Smooth muscle cell (in vitro differentiated cells): Measurements from ENCODE around the gene CCSER1. TPM values are rescaled to one million over a fixed set of nuclear protein-coding genes. Genes with fewer than 3 reads are reported as not detected.

Experiments
- DNase-seq: peaks from one replicate; lab custom pipeline; 2025; ENCODE audit not compliant: unreplicated experiment; lab: John Stamatoyannopoulos, UW
- H2AFZ ChIP-seq: fragments of 200-600 bp; sonication (generic); 2 replicates; pipeline ENCODE4 v1.6.0; 2016; ENCODE audit warnings: antibody characterized with exemption, low read depth, mild to moderate bottlenecking
- H3F3A ChIP-seq: fragments of 200-600 bp; sonication (generic); 2 replicates; pipeline ENCODE4 v1.6.0; 2017; ENCODE audit warnings: antibody characterized with exemption, low read depth
- H3K27ac ChIP-seq: fragments of 200-600 bp; sonication (generic); 2 replicates; pipeline ENCODE4 v1.5.1; 2016; ENCODE audit warnings: low read depth, mild to moderate bottlenecking
- H3K27me3 ChIP-seq: fragments of 200-600 bp; sonication (generic); 2 replicates; pipeline ENCODE4 v1.6.1; 2016; ENCODE audit warnings: low read depth, mild to moderate bottlenecking
- H3K36me3 ChIP-seq: fragments of 200-600 bp; sonication (generic); 2 replicates; pipeline ENCODE4 v1.5.1; 2016; ENCODE audit warnings: low read depth
- H3K4me1 ChIP-seq: fragments of 200-600 bp; sonication (generic); 2 replicates; pipeline ENCODE4 v1.5.1; 2016; ENCODE audit warnings: low read depth
- H3K4me2 ChIP-seq: fragments of 200-600 bp; sonication (generic); 2 replicates; pipeline ENCODE4 v1.6.0; 2016; ENCODE audit warnings: mild to moderate bottlenecking
- H3K4me3 ChIP-seq: fragments of 200-600 bp; sonication (generic); 2 replicates; pipeline ENCODE4 v1.5.1; 2016; ENCODE audit warnings: mild to moderate bottlenecking
- H3K79me2 ChIP-seq: fragments of 200-600 bp; sonication (generic); 2 replicates; pipeline ENCODE4 v1.6.0; 2016; ENCODE audit warnings: low read depth, mild to moderate bottlenecking
- H3K9ac ChIP-seq: fragments of 200-600 bp; sonication (generic); 2 replicates; pipeline ENCODE4 v1.6.0; 2016; ENCODE audit warnings: low read depth
- H3K9me3 ChIP-seq: fragments of 200-600 bp; sonication (generic); replicated peaks from 2 replicates; pipeline ENCODE4 v1.5.1; 2016; ENCODE audit warnings: low read depth
- H4K20me1 ChIP-seq: fragments of 200-600 bp; sonication (generic); 2 replicates; pipeline ENCODE4 v1.6.0; 2016; ENCODE audit warnings: low read depth
- WGBS: methylation state at CpG from one replicate; pipeline ENCODE4 v1.1.7; 2016; ENCODE audit warnings: low lambda C conversion rate; 5-methylcytosine and 5-hydroxymethylcytosine counted together
- polyA plus RNA-seq: library from polyadenylated mRNA; unstranded; fragments of >200 nt; fragmentation: Nextera tagmentation; extraction: Ambion mirVana; gene quantifications from 2 replicates; pipeline ENCODE4 v1.2.1, GENCODE V29; 2016
- total RNA-seq: library from RNA; depleted of rRNA; stranded (reverse); fragments of >200 nt; gene quantifications from 2 replicates; pipeline ENCODE4 v1.2.3, GENCODE V29; 2014
- TF ChIP-seq, protein P1 (sequence below): fragments of 200-600 bp; sonication (generic); IDR thresholded peaks from 2 replicates; pipeline ENCODE4 v1.5.1; 2017; ENCODE audit warnings: borderline replicate concordance, mild to moderate bottlenecking, antibody characterized with exemption; ENCODE audit not compliant: insufficient read depth, poor library complexity, severe bottlenecking

The CCSER1 gene
- total and polyA plus RNA-seq, 2 experiments from 2014 or later, result 0.76 TPM; not detected in 1

GRCh38 chr4:90715242-90715641, 588.0 kb downstream of the CCSER1 start:
- H2AFZ ChIP-seq, result no peak overlapping the region
- WGBS, result 94% methylated on average over 1 of the region's 1 CpG
- H3K9me3 ChIP-seq, result no peaks in the 10 kb centered on the region
- TF ChIP-seq, protein P1, sequence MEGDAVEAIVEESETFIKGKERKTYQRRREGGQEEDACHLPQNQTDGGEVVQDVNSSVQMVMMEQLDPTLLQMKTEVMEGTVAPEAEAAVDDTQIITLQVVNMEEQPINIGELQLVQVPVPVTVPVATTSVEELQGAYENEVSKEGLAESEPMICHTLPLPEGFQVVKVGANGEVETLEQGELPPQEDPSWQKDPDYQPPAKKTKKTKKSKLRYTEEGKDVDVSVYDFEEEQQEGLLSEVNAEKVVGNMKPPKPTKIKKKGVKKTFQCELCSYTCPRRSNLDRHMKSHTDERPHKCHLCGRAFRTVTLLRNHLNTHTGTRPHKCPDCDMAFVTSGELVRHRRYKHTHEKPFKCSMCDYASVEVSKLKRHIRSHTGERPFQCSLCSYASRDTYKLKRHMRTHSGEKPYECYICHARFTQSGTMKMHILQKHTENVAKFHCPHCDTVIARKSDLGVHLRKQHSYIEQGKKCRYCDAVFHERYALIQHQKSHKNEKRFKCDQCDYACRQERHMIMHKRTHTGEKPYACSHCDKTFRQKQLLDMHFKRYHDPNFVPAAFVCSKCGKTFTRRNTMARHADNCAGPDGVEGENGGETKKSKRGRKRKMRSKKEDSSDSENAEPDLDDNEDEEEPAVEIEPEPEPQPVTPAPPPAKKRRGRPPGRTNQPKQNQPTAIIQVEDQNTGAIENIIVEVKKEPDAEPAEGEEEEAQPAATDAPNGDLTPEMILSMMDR, result no peak
- H3K4me1 ChIP-seq, result no peaks in the 10 kb centered on the region
- H3K4me2 ChIP-seq, result no peak overlapping the region
- no peaks in the 10 kb centered on the region for H3K27me3 ChIP-seq
- H3K36me3 ChIP-seq, result no peaks in the 10 kb centered on the region
- H3K79me2 ChIP-seq, result no peaks in the 10 kb centered on the region
- H3K27ac ChIP-seq, result no peak overlapping the region
- no peak overlapping the region for H3K9ac ChIP-seq
- no peak overlapping the region for H3K4me3 ChIP-seq
- no peak for DNase-seq
- no peaks in the 10 kb centered on the region for H4K20me1 ChIP-seq
- H3F3A ChIP-seq, result no peaks in the 10 kb centered on the region

DNA sequence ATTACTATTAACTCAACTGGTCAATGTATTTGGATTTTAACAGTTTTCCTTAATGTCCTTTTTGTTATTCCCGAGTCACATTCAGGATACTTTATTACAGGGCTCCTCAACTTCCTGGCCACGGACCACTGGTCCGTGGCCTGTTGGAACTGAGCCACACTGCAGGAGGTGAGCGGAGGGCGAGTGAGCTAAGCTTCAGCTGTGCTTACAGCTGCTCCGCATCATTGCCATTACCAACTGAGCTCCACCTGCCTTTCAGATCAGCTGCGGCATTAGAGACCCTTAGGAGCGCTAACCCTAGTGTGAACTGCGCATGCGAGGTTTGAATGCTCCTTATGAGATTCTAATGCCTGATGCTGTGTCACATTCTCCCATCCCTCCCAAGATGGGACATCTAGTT, 591.7 kb downstream of the CCSER1 start:
- H3K9ac ChIP-seq, result no peak overlapping the region
- no peaks in the 10 kb centered on the region for H3K36me3 ChIP-seq
- TF ChIP-seq, protein P1, result no peak
- H3K4me3 ChIP-seq, result no peak overlapping the region
- no peak overlapping the region for H2AFZ ChIP-seq
- DNase-seq, result no peak
- H3K9me3 ChIP-seq, result no peaks in the 10 kb centered on the region
- H3F3A ChIP-seq, result no peaks in the 10 kb centered on the region
- no peak overlapping the region for H3K4me2 ChIP-seq
- no peaks in the 10 kb centered on the region for H3K4me1 ChIP-seq
- H4K20me1 ChIP-seq, result no peaks in the 10 kb centered on the region
- WGBS, result 97% methylated on average over 10 of the region's 10 CpGs
- no peaks in the 10 kb centered on the region for H3K27me3 ChIP-seq
- no peaks in the 10 kb centered on the region for H3K79me2 ChIP-seq
- H3K27ac ChIP-seq, result no peak overlapping the region

GRCh38 chr4:90727938-90728337, 600.7 kb downstream of the CCSER1 start:
- H3K27me3 ChIP-seq, result no peaks in the 10 kb centered on the region
- H3K4me2 ChIP-seq, result no peak overlapping the region
- H3K9me3 ChIP-seq, result no peaks in the 10 kb centered on the region
- TF ChIP-seq, protein P1, result no peak
- H3K27ac ChIP-seq, result no peak overlapping the region
- no peak for DNase-seq
- no peak overlapping the region for H3K9ac ChIP-seq
- H2AFZ ChIP-seq, result peak overlapping the region; percentile 37
- H3K79me2 ChIP-seq, result no peaks in the 10 kb centered on the region
- no peaks in the 10 kb centered on the region for H3K4me1 ChIP-seq
- no peak overlapping the region for H3K4me3 ChIP-seq
- H4K20me1 ChIP-seq, result no peaks in the 10 kb centered on the region
- no peaks in the 10 kb centered on the region for H3K36me3 ChIP-seq
- no peaks in the 10 kb centered on the region for H3F3A ChIP-seq

DNA sequence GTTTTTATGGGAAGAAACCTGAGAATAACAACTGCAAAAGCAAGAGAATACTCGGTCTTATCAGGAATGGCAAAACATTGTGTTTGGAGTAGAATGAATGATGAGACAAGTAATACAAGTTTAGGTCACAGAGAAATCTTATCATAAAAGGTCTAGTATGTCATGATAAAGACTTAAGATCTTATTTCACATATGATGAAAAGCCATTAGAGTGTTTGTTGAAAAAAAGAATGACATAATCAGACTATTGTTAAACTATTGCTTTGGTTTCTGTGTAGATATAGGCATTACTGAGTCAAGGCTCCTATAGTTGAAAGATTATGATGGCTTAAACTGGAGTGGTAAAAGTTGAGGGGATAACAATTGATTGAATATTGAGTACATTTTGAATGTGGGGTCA, 603.6 kb downstream of the CCSER1 start:
- Histone ChIP-seq H3K4me3 (no peak overlapping the region), H3K36me3 (no peaks in the 10 kb centered on the region), H3K27ac (no peak overlapping the region), H2AFZ (no peak overlapping the region), H3K4me2 (no peak overlapping the region), H3K9ac (no peak overlapping the region), H3K79me2 (no peaks in the 10 kb centered on the region), H3K27me3 (no peaks in the 10 kb centered on the region), H3K4me1 (no peaks in the 10 kb centered on the region), H3F3A (no peaks in the 10 kb centered on the region), H3K9me3 (no peaks in the 10 kb centered on the region), H4K20me1 (no peaks in the 10 kb centered on the region)
- 75% methylated on average over 1 of the region's 1 CpG for WGBS
- TF ChIP-seq, protein P1, result no peak
- no peak for DNase-seq
